ENCODE measurements around the gene VTI1A. TPM values are rescaled to one million over a fixed set of nuclear protein-coding genes. Genes with fewer than 3 reads are reported as not detected.
"Not testable (repeated sequence)": the region's sequence is repeated elsewhere in the genome, so short reads cannot be mapped to it uniquely, and the experiment has no call there.

Gene VTI1A
- total RNA-seq, 3 donors from 2014 or later = 53.7 to 65.6 (median 59.2) TPM

GRCh38 chr10:112491144-112491543 is 44.1 kb downstream of the VTI1A start:
- Histone ChIP-seq H3K36me3 (no peaks in the 10 kb centered on the region), H3K4me3 (no peak overlapping the region), H3K4me1 (no peaks in the 10 kb centered on the region), H3K9me3 (no peaks in the 10 kb centered on the region), H3K27ac (no peak overlapping the region), H3K27me3 (no peaks in the 10 kb centered on the region)
- intact Hi-C loops (cut with DNase I; ENCODE audit: low total_unique reads) = no loop called here
- DNase-seq (ENCODE audit: low spot score in 2 of 2) = no peak
- TF ChIP-seq POLR2A (IDR thresholded peaks at IDR 0.05) (no peak), POLR2AphosphoS5 (IDR thresholded peaks at IDR 0.05) (no peak)
- TF ChIP-seq, protein P1, sequence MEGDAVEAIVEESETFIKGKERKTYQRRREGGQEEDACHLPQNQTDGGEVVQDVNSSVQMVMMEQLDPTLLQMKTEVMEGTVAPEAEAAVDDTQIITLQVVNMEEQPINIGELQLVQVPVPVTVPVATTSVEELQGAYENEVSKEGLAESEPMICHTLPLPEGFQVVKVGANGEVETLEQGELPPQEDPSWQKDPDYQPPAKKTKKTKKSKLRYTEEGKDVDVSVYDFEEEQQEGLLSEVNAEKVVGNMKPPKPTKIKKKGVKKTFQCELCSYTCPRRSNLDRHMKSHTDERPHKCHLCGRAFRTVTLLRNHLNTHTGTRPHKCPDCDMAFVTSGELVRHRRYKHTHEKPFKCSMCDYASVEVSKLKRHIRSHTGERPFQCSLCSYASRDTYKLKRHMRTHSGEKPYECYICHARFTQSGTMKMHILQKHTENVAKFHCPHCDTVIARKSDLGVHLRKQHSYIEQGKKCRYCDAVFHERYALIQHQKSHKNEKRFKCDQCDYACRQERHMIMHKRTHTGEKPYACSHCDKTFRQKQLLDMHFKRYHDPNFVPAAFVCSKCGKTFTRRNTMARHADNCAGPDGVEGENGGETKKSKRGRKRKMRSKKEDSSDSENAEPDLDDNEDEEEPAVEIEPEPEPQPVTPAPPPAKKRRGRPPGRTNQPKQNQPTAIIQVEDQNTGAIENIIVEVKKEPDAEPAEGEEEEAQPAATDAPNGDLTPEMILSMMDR (IDR thresholded peaks at IDR 0.05) = no peak

- DNase-seq (ENCODE audit: low spot score in 2 of 2) = no peak
- Histone ChIP-seq H3K27ac (no peak overlapping the region), H3K4me3 (no peak overlapping the region), H3K4me1 (no peaks in the 10 kb centered on the region), H3K27me3 (no peaks in the 10 kb centered on the region), H3K9me3 (no peaks in the 10 kb centered on the region), H3K36me3 (no peaks in the 10 kb centered on the region)
- TF ChIP-seq POLR2AphosphoS5 (IDR thresholded peaks at IDR 0.05) (no peak), POLR2A (IDR thresholded peaks at IDR 0.05) (no peak)
- TF ChIP-seq, protein P1 (IDR thresholded peaks at IDR 0.05) = no peak
- intact Hi-C loops (cut with DNase I; ENCODE audit: low total_unique reads) = no loop called here
Observed at GRCh38 chr10:112492736-112493135, 45.7 kb downstream of the VTI1A start.

- TF ChIP-seq, protein P1 (IDR thresholded peaks at IDR 0.05) = no peak
- no peak for TF ChIP-seq POLR2AphosphoS5 (IDR thresholded peaks at IDR 0.05)
- no peak for TF ChIP-seq POLR2A (IDR thresholded peaks at IDR 0.05)
- DNase-seq (ENCODE audit: low spot score in 2 of 2) = no peak
- Histone ChIP-seq H3K27ac (no peak overlapping the region), H3K4me1 (no peaks in the 10 kb centered on the region), H3K27me3 (no peaks in the 10 kb centered on the region), H3K36me3 (no peaks in the 10 kb centered on the region), H3K9me3 (no peaks in the 10 kb centered on the region), H3K4me3 (no peak overlapping the region)
- intact Hi-C loops (cut with DNase I; ENCODE audit: low total_unique reads) = no loop called here
Observed at GRCh38 chr10:112497347-112497950, 50.4 kb downstream of the VTI1A start.

GRCh38 chr10:112498806-112499205 is 51.8 kb downstream of the VTI1A start:
- DNase-seq (ENCODE audit: low spot score in 2 of 2) = no peak
- TF ChIP-seq, protein P1 (IDR thresholded peaks at IDR 0.05) = no peak
- TF ChIP-seq POLR2A (IDR thresholded peaks at IDR 0.05) (no peak), POLR2AphosphoS5 (IDR thresholded peaks at IDR 0.05) (no peak)
- Histone ChIP-seq H3K4me1 (no peaks in the 10 kb centered on the region), H3K27ac (no peak overlapping the region), H3K27me3 (no peaks in the 10 kb centered on the region), H3K9me3 (no peaks in the 10 kb centered on the region), H3K4me3 (no peak overlapping the region), H3K36me3 (no peaks in the 10 kb centered on the region)
- intact Hi-C loops (cut with DNase I; ENCODE audit: low total_unique reads) = no loop called here

- intact Hi-C loops (cut with DNase I; ENCODE audit: low total_unique reads); H3K27ac ChIP-seq; H3K36me3 ChIP-seq; H3K9me3 ChIP-seq; H3K4me3 ChIP-seq; DNase-seq (ENCODE audit: low spot score in 2 of 2); H3K27me3 ChIP-seq; H3K4me1 ChIP-seq: not testable (repeated sequence)
Observed at GRCh38 chr10:112499985-112500384, 53.0 kb downstream of the VTI1A start.

GRCh38 chr10:112502536-112502935 is 55.5 kb downstream of the VTI1A start:
- intact Hi-C loops (cut with DNase I; ENCODE audit: low total_unique reads) = no loop called here
- Histone ChIP-seq H3K9me3 (no peaks in the 10 kb centered on the region), H3K4me1 (no peaks in the 10 kb centered on the region), H3K27me3 (no peaks in the 10 kb centered on the region), H3K36me3 (no peaks in the 10 kb centered on the region), H3K4me3 (no peak overlapping the region), H3K27ac (no peak overlapping the region)
- TF ChIP-seq, protein P1 (IDR thresholded peaks at IDR 0.05) = no peak
- no peak for DNase-seq (ENCODE audit: low spot score in 2 of 2)

Measured in breast epithelium (tissue), 4 donors.